HCT116 (cell line): ENCODE results near the gene SEPHS1. TPM values are rescaled to one million over a fixed set of nuclear protein-coding genes. Genes with fewer than 3 reads are reported as not detected.

Source experiments
- ATAC-seq: fragments of 200-7000 bp; cut with Tn5 transposase; 2 replicates; pipeline ENCODE4 v1.9.1; 2020; ENCODE audit warnings: mild to moderate bottlenecking, moderate library complexity
- BruUV-seq: library from RNA; stranded (reverse); fragments of 400-500 nt; replicated peaks from 2 replicates; lab custom pipeline; 2021; lab: Mats Ljungman, UMichigan
- CTCF ChIA-PET: fragments of 300-600 bp; sonication (Branson Sonifier 250); formaldehyde crosslinking; loops from one replicate; lab custom pipeline; 2021; ENCODE audit warnings: antibody characterized with exemption; lab: Charles Lee
- POLR2A ChIA-PET: fragments of 300-600, 350-600 bp; sonication (Branson Sonifier 250); formaldehyde crosslinking; loops from one replicate; lab custom pipeline; 2021; ENCODE audit warnings: antibody characterized with exemption; lab: Charles Lee
- RAD21 ChIA-PET, 2 experiments: fragments of 300-600 bp; sonication (Branson Sonifier 250); formaldehyde crosslinking; loops; one replicate each; lab custom pipeline; 2023; ENCODE audit warnings: low total read pairs in 2 of 2; ENCODE audit not compliant: uncharacterized antibody in 2 of 2, unreplicated experiment in 2 of 2, low non-redundant PET in 1 of 2; lab: Charles Lee
- DNase-seq: peaks from one replicate; pipeline ENCODE4 v3.0.0-alpha.2; 2010; ENCODE audit warnings: low read depth, low spot score
- H2AFZ ChIP-seq: fragments of 200-600 bp; shearing (Covaris generic), sonication (generic); 2 replicates; pipeline ENCODE4 v1.6.1; 2017; ENCODE audit warnings: low read depth, mixed run types, mixed read lengths, antibody characterized with exemption, low read length; ENCODE audit not compliant: poor library complexity, severe bottlenecking
- H3K27ac ChIP-seq: 2 replicates; pipeline ENCODE4 v1.5.1; 2012; ENCODE audit warnings: low read depth, low read length
- H3K27me3 ChIP-seq: fragments of 200-600 bp; sonication (generic); 2 replicates; pipeline ENCODE4 v1.6.1; 2016; ENCODE audit warnings: mixed run types, low read length, mixed read lengths; ENCODE audit not compliant: insufficient read depth
- H3K36me3 ChIP-seq, 2 experiments: fragments of 200-500 bp in 1 of 2; fragments of 200-600 bp in 1 of 2; sonication (Bioruptor generic) in 1 of 2; sonication (generic) in 1 of 2; 2 replicates each; pipeline versions ENCODE4 v1.5.1 to v1.6.1; 2014 to 2016; ENCODE audit warnings: low read length in 2 of 2, inconsistent platforms in 1 of 2, mixed read lengths in 1 of 2, mixed run types in 1 of 2; ENCODE audit not compliant: insufficient read depth in 2 of 2, control insufficient read depth in 1 of 2
- H3K4me1 ChIP-seq, 2 experiments: fragments of 200-600 bp in 1 of 2; sonication (generic) in 1 of 2; 2 replicates each; pipeline versions ENCODE4 v1.5.1 to v1.6.1; 2012 to 2017; ENCODE audit warnings: low read length in 2 of 2, inconsistent platforms in 1 of 2, mild to moderate bottlenecking in 1 of 2, mixed read lengths in 1 of 2, mixed run types in 1 of 2, moderate library complexity in 1 of 2; ENCODE audit not compliant: insufficient read depth in 2 of 2, control insufficient read depth in 1 of 2
- H3K4me2 ChIP-seq: fragments of 200-600 bp; sonication (generic); 2 replicates; pipeline ENCODE4 v1.6.1; 2017; ENCODE audit warnings: mixed run types, low read length, mixed read lengths
- H3K4me3 ChIP-seq, 2 experiments: fragments of 200-600 bp in 1 of 2; sonication (generic) in 1 of 2; replicated peaks in 1 of 2; 2 replicates each; pipeline ENCODE4 v1.5.1; 2011 to 2016; ENCODE audit warnings: low read length in 2 of 2, control low read depth in 1 of 2, low read depth in 1 of 2, mild to moderate bottlenecking in 1 of 2, mixed read lengths in 1 of 2, mixed run types in 1 of 2
- H3K79me2 ChIP-seq: fragments of 200-600 bp; sonication (generic); 2 replicates; pipeline ENCODE4 v1.6.1; 2017; ENCODE audit warnings: mild to moderate bottlenecking, mixed run types, low read length, moderate library complexity, mixed read lengths; ENCODE audit not compliant: insufficient read depth
- H3K9ac ChIP-seq: fragments of 200-600 bp; sonication (generic); 2 replicates; pipeline ENCODE4 v1.6.1; 2016; ENCODE audit warnings: low read length, mixed read lengths
- H3K9me2 ChIP-seq: fragments of 200-600 bp; sonication (generic), shearing (Covaris generic); 2 replicates; pipeline ENCODE4 v1.6.1; 2017; ENCODE audit warnings: mixed run types, mild to moderate bottlenecking, moderate library complexity; ENCODE audit not compliant: insufficient read depth
- H3K9me3 ChIP-seq, 2 experiments: fragments of 200-500 bp in 1 of 2; fragments of 200-600 bp in 1 of 2; sonication (Bioruptor generic) in 1 of 2; sonication (generic) in 1 of 2; 2 replicates each; pipeline ENCODE4 v1.6.1; 2014 to 2017; ENCODE audit warnings: low read length in 2 of 2, mixed read lengths in 2 of 2, inconsistent platforms in 1 of 2, low read depth in 1 of 2, mild to moderate bottlenecking in 1 of 2, mixed run types in 1 of 2, moderate library complexity in 1 of 2; ENCODE audit not compliant: control insufficient read depth in 1 of 2, insufficient read depth in 1 of 2
- H4K20me1 ChIP-seq: fragments of 200-600 bp; sonication (generic), shearing (Covaris generic); 2 replicates; pipeline ENCODE4 v1.6.1; 2017; ENCODE audit warnings: mixed run types, mild to moderate bottlenecking, moderate library complexity; ENCODE audit not compliant: insufficient read depth
- EGR1 ChIP-seq: IDR thresholded peaks from 2 replicates; pipeline ENCODE4 v1.6.1; 2012; ENCODE audit warnings: low read depth
- ELF1 ChIP-seq: IDR thresholded peaks from 2 replicates; pipeline ENCODE4 v1.6.1; 2012; ENCODE audit warnings: low read depth, borderline replicate concordance
- EZH2 ChIP-seq: fragments of 200-600 bp; sonication (generic); IDR thresholded peaks from 2 replicates; pipeline ENCODE4 v1.6.1; 2017; ENCODE audit warnings: antibody characterized with exemption, mixed run types
- EZH2phosphoT487 ChIP-seq: fragments of 200-600 bp; IDR thresholded peaks from 2 replicates; pipeline ENCODE4 v1.6.1; 2018; ENCODE audit warnings: antibody characterized with exemption, borderline replicate concordance
- FOSL1 ChIP-seq: IDR thresholded peaks from 2 replicates; pipeline ENCODE4 v1.6.1; 2012; ENCODE audit warnings: low read depth
- POLR2A ChIP-seq: IDR thresholded peaks from 2 replicates; pipeline ENCODE4 v1.7.0; 2011; ENCODE audit warnings: borderline replicate concordance; ENCODE audit not compliant: insufficient read depth, insufficient read length; ENCODE audit errors: extremely low read depth
- POLR2AphosphoS5 ChIP-seq: IDR thresholded peaks from 2 replicates; pipeline ENCODE4 v1.6.1; 2011; ENCODE audit warnings: mild to moderate bottlenecking, low read depth, low read length, moderate library complexity
- SP1 ChIP-seq: IDR thresholded peaks from 2 replicates; pipeline ENCODE4 v1.6.1; 2012; ENCODE audit warnings: low read depth
- SRF ChIP-seq: IDR thresholded peaks from 2 replicates; pipeline ENCODE4 v1.6.1; 2012; ENCODE audit warnings: low read depth
- ZNF274 ChIP-seq: fragments of 200-500 bp; sonication (Bioruptor generic); IDR thresholded peaks from 2 replicates; pipeline ENCODE4 v1.6.1; 2014; ENCODE audit warnings: mild to moderate bottlenecking, low read depth, low read length, inconsistent platforms
- intact Hi-C: fragments of 100-400 bp; cut with micrococcal nuclease; formaldehyde crosslinking; loops from 2 replicates; pipeline ENCODE4 v1.10.0; 2022
- total RNA-seq: library from RNA; stranded (reverse); gene quantifications from one replicate; pipeline ENCODE4 v1.2.1, GENCODE V29; 2021; ENCODE audit not compliant: unreplicated experiment
- TF ChIP-seq, protein P1 (sequence below): IDR thresholded peaks from 2 replicates; pipeline ENCODE4 v1.6.1; 2012
- TF ChIP-seq, protein P2 (sequence below), 3 experiments: fragments of 200-600 bp in 1 of 3; sonication (generic) in 1 of 3; IDR thresholded peaks in 2 of 3; conservative IDR thresholded peaks in 1 of 3; 2 replicates each; pipeline ENCODE4 v1.5.1; 2012 to 2017; ENCODE audit warnings: low read depth in 2 of 3, low read length in 2 of 3, antibody characterized with exemption in 1 of 3, borderline replicate concordance in 1 of 3, control low read depth in 1 of 3, mild to moderate bottlenecking in 1 of 3, mixed read lengths in 1 of 3, mixed run types in 1 of 3, moderate library complexity in 1 of 3; ENCODE audit not compliant: insufficient read depth in 1 of 3

The SEPHS1 gene
- total RNA-seq, 1 experiment from 2014 or later: 51.7 TPM

- H2AFZ ChIP-seq: no peak overlapping the region
- BruUV-seq: no TSS peak
- ATAC-seq: no peak
- intact Hi-C loops: no loop called here
- no peak overlapping the region for H3K9ac ChIP-seq
- no peak overlapping the region for H3K4me2 ChIP-seq
- POLR2A ChIA-PET: interaction anchor here (0.6 kb wide), 1 partner anchor 157 kb away, joined by 4 read pairs; no protein-coding TSS in a partner anchor
- H3K36me3 ChIP-seq: no peaks in the 10 kb centered on the region
- H3K27me3 ChIP-seq: no peaks in the 10 kb centered on the region
- TF ChIP-seq POLR2AphosphoS5 (no peak), SP1 (no peak)
- TF ChIP-seq, protein P1, sequence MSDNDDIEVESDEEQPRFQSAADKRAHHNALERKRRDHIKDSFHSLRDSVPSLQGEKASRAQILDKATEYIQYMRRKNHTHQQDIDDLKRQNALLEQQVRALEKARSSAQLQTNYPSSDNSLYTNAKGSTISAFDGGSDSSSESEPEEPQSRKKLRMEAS: no peak
- TF ChIP-seq, protein P2, sequence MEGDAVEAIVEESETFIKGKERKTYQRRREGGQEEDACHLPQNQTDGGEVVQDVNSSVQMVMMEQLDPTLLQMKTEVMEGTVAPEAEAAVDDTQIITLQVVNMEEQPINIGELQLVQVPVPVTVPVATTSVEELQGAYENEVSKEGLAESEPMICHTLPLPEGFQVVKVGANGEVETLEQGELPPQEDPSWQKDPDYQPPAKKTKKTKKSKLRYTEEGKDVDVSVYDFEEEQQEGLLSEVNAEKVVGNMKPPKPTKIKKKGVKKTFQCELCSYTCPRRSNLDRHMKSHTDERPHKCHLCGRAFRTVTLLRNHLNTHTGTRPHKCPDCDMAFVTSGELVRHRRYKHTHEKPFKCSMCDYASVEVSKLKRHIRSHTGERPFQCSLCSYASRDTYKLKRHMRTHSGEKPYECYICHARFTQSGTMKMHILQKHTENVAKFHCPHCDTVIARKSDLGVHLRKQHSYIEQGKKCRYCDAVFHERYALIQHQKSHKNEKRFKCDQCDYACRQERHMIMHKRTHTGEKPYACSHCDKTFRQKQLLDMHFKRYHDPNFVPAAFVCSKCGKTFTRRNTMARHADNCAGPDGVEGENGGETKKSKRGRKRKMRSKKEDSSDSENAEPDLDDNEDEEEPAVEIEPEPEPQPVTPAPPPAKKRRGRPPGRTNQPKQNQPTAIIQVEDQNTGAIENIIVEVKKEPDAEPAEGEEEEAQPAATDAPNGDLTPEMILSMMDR (IDR thresholded peaks at IDR 0.05 in 2 of 3, conservative IDR thresholded peaks at IDR 0.05 in 1 of 3; ENCODE audit: borderline replicate concordance in 1 of 3, insufficient read depth in 1 of 3, low read depth in 2 of 3, low read length in 2 of 3): no peak
- TF ChIP-seq, all 23 proteins: peak for 0
- ChIA-PET CTCF (no interaction called here), RAD21 (no interaction called here)
- Histone ChIP-seq H4K20me1 (no peaks in the 10 kb centered on the region), H3K4me1 (no peaks in the 10 kb centered on the region), H3K9me2 (no peaks in the 10 kb centered on the region), H3K27ac (no peak overlapping the region), H3K79me2 (no peaks in the 10 kb centered on the region), H3K9me3 (no peaks in the 10 kb centered on the region), H3K4me3 (no peak overlapping the region)
- DNase-seq: no peak
Observed at GRCh38 chr10:13308096-13308495, 40.0 kb downstream of the SEPHS1 start.

DNA sequence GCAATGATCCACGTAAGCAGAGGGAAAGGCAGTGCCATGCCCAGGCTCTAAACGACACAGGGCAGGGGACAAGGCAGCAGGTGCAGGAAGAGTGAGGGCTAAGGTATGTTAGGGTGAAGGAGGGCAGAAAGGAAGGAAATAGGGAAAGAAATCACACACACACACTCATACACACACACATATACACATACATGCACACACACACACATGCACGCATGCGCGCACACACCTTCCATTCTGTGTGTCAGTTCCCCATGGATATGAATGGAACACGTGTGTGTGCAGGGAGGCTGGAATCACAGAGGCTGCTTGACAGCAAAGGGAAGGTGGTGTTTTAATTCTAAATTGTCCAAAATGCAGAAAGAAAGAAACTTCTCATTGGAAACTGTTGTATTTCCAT, 42.0 kb downstream of the SEPHS1 start:
- no peak overlapping the region for H3K27ac ChIP-seq
- H3K4me3 ChIP-seq: no peak overlapping the region
- no peak for ATAC-seq
- H2AFZ ChIP-seq: no peak overlapping the region
- H3K9me2 ChIP-seq: no peaks in the 10 kb centered on the region
- intact Hi-C loops: no loop called here
- ChIA-PET POLR2A (no interaction called here), RAD21 (no interaction called here), CTCF (no interaction called here)
- no peaks in the 10 kb centered on the region for H4K20me1 ChIP-seq
- no TSS peak for BruUV-seq
- peaks cover 11 to 16% of the 10 kb centered on the region in 2 experiments for H3K4me1 ChIP-seq
- no peak overlapping the region for H3K4me2 ChIP-seq
- DNase-seq: no peak
- no peaks in the 10 kb centered on the region for H3K27me3 ChIP-seq
- TF ChIP-seq, protein P1: no peak
- TF ChIP-seq SRF: no peak
- TF ChIP-seq POLR2AphosphoS5: no peak
- TF ChIP-seq EZH2phosphoT487: no peak
- no peak for TF ChIP-seq POLR2A
- no peak for TF ChIP-seq ELF1
- no peak for TF ChIP-seq FOSL1
- TF ChIP-seq EZH2: no peak
- no peak for TF ChIP-seq ZNF274
- TF ChIP-seq EGR1: no peak
- H3K9me3 ChIP-seq: no peaks in the 10 kb centered on the region
- no peak overlapping the region for H3K9ac ChIP-seq
- no peaks in the 10 kb centered on the region for H3K79me2 ChIP-seq
- no peaks in the 10 kb centered on the region for H3K36me3 ChIP-seq
